AG10803 (cell line): Measurements from ENCODE around the gene CWC27.

Experiments used
- DNase-seq: peaks from one replicate; pipeline ENCODE4 v3.0.0; 2010; ENCODE audit warnings: low read depth
- H3K4me3 ChIP-seq: 2 replicates; pipeline ENCODE4 v1.5.1; 2011; ENCODE audit warnings: mild to moderate bottlenecking, low read length, control low read depth
- TF ChIP-seq, protein P1 (sequence below): conservative IDR thresholded peaks from 2 replicates; pipeline ENCODE4 v1.5.1; 2011; ENCODE audit warnings: mild to moderate bottlenecking, low read length, control low read depth, inconsistent platforms

Gene CWC27

GRCh38 chr5:65059681-65060598 lies 291.2 kb downstream of the CWC27 start:
- TF ChIP-seq, protein P1, sequence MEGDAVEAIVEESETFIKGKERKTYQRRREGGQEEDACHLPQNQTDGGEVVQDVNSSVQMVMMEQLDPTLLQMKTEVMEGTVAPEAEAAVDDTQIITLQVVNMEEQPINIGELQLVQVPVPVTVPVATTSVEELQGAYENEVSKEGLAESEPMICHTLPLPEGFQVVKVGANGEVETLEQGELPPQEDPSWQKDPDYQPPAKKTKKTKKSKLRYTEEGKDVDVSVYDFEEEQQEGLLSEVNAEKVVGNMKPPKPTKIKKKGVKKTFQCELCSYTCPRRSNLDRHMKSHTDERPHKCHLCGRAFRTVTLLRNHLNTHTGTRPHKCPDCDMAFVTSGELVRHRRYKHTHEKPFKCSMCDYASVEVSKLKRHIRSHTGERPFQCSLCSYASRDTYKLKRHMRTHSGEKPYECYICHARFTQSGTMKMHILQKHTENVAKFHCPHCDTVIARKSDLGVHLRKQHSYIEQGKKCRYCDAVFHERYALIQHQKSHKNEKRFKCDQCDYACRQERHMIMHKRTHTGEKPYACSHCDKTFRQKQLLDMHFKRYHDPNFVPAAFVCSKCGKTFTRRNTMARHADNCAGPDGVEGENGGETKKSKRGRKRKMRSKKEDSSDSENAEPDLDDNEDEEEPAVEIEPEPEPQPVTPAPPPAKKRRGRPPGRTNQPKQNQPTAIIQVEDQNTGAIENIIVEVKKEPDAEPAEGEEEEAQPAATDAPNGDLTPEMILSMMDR: no peak
- DNase-seq: peak; percentile 36
- no peak overlapping the region for H3K4me3 ChIP-seq

GRCh38 chr5:65061250-65061973 lies 292.7 kb downstream of the CWC27 start:
- H3K4me3 ChIP-seq: no peak overlapping the region
- DNase-seq: no peak

DNA sequence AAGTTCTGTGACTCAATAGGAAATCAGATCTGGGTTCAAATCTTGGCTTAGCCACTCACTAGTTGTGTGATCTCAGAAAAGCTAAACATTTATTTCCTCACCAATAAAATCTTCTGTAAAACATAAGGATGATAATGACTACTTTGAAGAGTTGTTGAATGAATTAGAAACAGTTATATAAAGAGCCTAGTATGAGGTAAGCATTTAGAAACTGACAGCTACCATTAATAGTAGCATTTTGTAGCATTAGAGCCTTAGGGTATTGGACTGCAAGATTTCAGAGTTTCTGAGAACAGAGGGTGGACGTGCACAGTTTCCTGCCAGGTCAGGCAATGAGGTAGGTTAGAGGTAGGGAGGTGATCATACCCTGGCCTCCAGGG lies 293.2 kb downstream of the CWC27 start:
- H3K4me3 ChIP-seq: no peak overlapping the region
- no peak for DNase-seq
- TF ChIP-seq, protein P1: no peak

More at GRCh38 chr5:65061250-65061973, 292.7 kb downstream of the CWC27 start:
- TF ChIP-seq, protein P1: no peak

GRCh38 chr5:65062469-65063083 lies 293.8 kb downstream of the CWC27 start:
- TF ChIP-seq, protein P1: no peak
- peak overlapping the region; percentile 8; the same call in 1 of the 2 replicates for H3K4me3 ChIP-seq
- peak; percentile 98 for DNase-seq

- DNase-seq: no peak
- TF ChIP-seq, protein P1: no peak
- no peak overlapping the region for H3K4me3 ChIP-seq
Measured at GRCh38 chr5:65065001-65065511, 296.3 kb downstream of the CWC27 start.

GRCh38 chr5:65066387-65067146 lies 297.8 kb downstream of the CWC27 start:
- no peak overlapping the region for H3K4me3 ChIP-seq
- no peak for DNase-seq
- TF ChIP-seq, protein P1: no peak
